Transverse colon (tissue), 4 donors: Measurements from ENCODE around the gene LCE1B.

Experiments
- EP300 ChIP-seq: sonication (generic); formaldehyde crosslinking; IDR thresholded peaks from one replicate; pipeline ENCODE4 v1.6.1; 2017; ENCODE audit warnings: antibody characterized with exemption, low read depth
- POLR2A ChIP-seq: fragments of 450-650 bp; IDR thresholded peaks from one replicate; pipeline ENCODE4 v1.6.1; 2016; ENCODE audit warnings: antibody characterized with exemption, mild to moderate bottlenecking, moderate library complexity
- POLR2AphosphoS5 ChIP-seq, 3 donors: sonication (generic); formaldehyde crosslinking; IDR thresholded peaks; one replicate each; pipeline ENCODE4 v1.6.1; 2016; ENCODE audit warnings: antibody characterized with exemption in 3 of 3
- TF ChIP-seq, protein P1 (sequence below), 5 experiments: fragments of 200-600 bp in 3 of 5; fragments of 450-650 bp in 2 of 5; sonication (generic) in 3 of 5; IDR thresholded peaks; 1 replicate in 2 of 5; 2 replicates in 3 of 5; pipeline ENCODE4 v1.5.1; 2016 to 2017; ENCODE audit warnings: antibody characterized with exemption in 5 of 5, inconsistent platforms in 3 of 5, mild to moderate bottlenecking in 2 of 5, moderate library complexity in 1 of 5

DNA sequence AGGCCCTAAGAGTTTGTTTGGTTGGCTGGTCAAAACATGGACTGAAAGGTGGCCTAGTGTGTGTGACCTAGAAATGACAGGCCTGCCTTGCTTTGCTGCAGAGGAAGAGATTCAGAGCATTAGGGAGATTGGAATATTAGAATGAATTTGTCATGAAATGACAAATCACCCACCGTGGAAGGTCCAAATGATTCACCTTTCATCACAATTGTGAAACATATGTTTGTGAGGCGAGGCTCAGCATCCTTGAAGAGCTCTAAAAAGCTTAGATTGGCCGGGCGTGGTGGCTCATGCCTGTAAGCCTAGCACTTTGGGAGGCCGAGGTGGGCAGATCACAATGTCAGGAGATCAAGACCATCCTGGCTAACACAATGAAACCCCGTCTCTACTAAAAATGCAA lies 5.5 kb downstream of the LCE1B start:
- TF ChIP-seq, protein P1, sequence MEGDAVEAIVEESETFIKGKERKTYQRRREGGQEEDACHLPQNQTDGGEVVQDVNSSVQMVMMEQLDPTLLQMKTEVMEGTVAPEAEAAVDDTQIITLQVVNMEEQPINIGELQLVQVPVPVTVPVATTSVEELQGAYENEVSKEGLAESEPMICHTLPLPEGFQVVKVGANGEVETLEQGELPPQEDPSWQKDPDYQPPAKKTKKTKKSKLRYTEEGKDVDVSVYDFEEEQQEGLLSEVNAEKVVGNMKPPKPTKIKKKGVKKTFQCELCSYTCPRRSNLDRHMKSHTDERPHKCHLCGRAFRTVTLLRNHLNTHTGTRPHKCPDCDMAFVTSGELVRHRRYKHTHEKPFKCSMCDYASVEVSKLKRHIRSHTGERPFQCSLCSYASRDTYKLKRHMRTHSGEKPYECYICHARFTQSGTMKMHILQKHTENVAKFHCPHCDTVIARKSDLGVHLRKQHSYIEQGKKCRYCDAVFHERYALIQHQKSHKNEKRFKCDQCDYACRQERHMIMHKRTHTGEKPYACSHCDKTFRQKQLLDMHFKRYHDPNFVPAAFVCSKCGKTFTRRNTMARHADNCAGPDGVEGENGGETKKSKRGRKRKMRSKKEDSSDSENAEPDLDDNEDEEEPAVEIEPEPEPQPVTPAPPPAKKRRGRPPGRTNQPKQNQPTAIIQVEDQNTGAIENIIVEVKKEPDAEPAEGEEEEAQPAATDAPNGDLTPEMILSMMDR (IDR thresholded peaks at IDR 0.05), result no peak
- TF ChIP-seq EP300 (no peak), POLR2A (no peak), POLR2AphosphoS5 (IDR thresholded peaks at IDR 0.05) (no peak)
